OCI-LY7 (cell line): ENCODE results near the gene SDCCAG8.

Experiments
- CTCF ChIP-seq: fragments of 200-600 bp; sonication (generic); conservative IDR thresholded peaks from 2 replicates; pipeline ENCODE4 v1.5.1; 2014; ENCODE audit warnings: mild to moderate bottlenecking, antibody characterized with exemption, low read length, moderate library complexity, mixed read lengths
- EZH2phosphoT487 ChIP-seq: fragments of 200-600 bp; sonication (generic); IDR thresholded peaks from 2 replicates; pipeline ENCODE4 v1.6.1; 2018; ENCODE audit warnings: low read depth, borderline replicate concordance, mild to moderate bottlenecking, mixed run types, antibody characterized with exemption, low read length, moderate library complexity, mixed read lengths

- TF ChIP-seq CTCF (no peak), EZH2phosphoT487 (no peak)
Observed at GRCh38 chr1:243496806-243497205, 241.0 kb downstream of the SDCCAG8 start.
